KG1 (cell line): ENCODE measurements around the gene ALG6.
"Not testable (repeated sequence)": the region's sequence is repeated elsewhere in the genome, so short reads cannot be mapped to it uniquely, and the experiment has no call there.

Experiments
- DNase-seq: peaks from one replicate; lab custom pipeline; 2025; lab: John Stamatoyannopoulos, UW

ALG6 gene

GRCh38 chr1:63414691-63415365 lies 47.4 kb downstream of the ALG6 start:
- no peak for DNase-seq

- DNase-seq = no peak
Measured at GRCh38 chr1:63418101-63418500, 50.7 kb downstream of the ALG6 start.

- DNase-seq = not testable (repeated sequence)
Measured at GRCh38 chr1:63420746-63421145, 53.3 kb downstream of the ALG6 start.

GRCh38 chr1:63423649-63424048 lies 56.2 kb downstream of the ALG6 start:
- no peak for DNase-seq

- no peak for DNase-seq
Measured at GRCh38 chr1:63428815-63429214, 61.4 kb downstream of the ALG6 start.

- DNase-seq = no peak
Measured at GRCh38 chr1:63429281-63429680, 61.9 kb downstream of the ALG6 start.

- no peak for DNase-seq
Measured at GRCh38 chr1:63435161-63435560, 67.7 kb downstream of the ALG6 start.

GRCh38 chr1:63442141-63442475 lies 74.7 kb downstream of the ALG6 start:
- DNase-seq = no peak

GRCh38 chr1:63448731-63449246 lies 81.4 kb downstream of the ALG6 start:
- no peak for DNase-seq

GRCh38 chr1:63450416-63450815 lies 83.0 kb downstream of the ALG6 start:
- DNase-seq = no peak

- DNase-seq = no peak
Measured at GRCh38 chr1:63453232-63453631, 85.8 kb downstream of the ALG6 start.

- DNase-seq = no peak
Measured at GRCh38 chr1:63454269-63454668, 86.8 kb downstream of the ALG6 start.

GRCh38 chr1:63458750-63459149 lies 91.3 kb downstream of the ALG6 start:
- no peak for DNase-seq

GRCh38 chr1:63461661-63462230 lies 94.3 kb downstream of the ALG6 start:
- DNase-seq = no peak

GRCh38 chr1:63463248-63463647 lies 95.8 kb downstream of the ALG6 start:
- DNase-seq = no peak

GRCh38 chr1:63466181-63466580 lies 98.8 kb downstream of the ALG6 start:
- no peak for DNase-seq

GRCh38 chr1:63466759-63467158 lies 99.3 kb downstream of the ALG6 start:
- DNase-seq = no peak

- not testable (repeated sequence) for DNase-seq
Measured at GRCh38 chr1:63468683-63469082, 101.3 kb downstream of the ALG6 start.

GRCh38 chr1:63475761-63476160 lies 108.3 kb downstream of the ALG6 start:
- DNase-seq = no peak

- DNase-seq = no peak
Measured at GRCh38 chr1:63480057-63480456, 112.6 kb downstream of the ALG6 start.

- no peak for DNase-seq
Measured at GRCh38 chr1:63486629-63487028, 119.2 kb downstream of the ALG6 start.

- DNase-seq = no peak
Measured at GRCh38 chr1:63487336-63488065, 120.1 kb downstream of the ALG6 start.
